Lung (tissue), 12 donors: ENCODE measurements around the gene PMF1. TPM values are rescaled to one million over a fixed set of nuclear protein-coding genes. Genes with fewer than 3 reads are reported as not detected.
"Not testable (repeated sequence)": the region's sequence is repeated elsewhere in the genome, so short reads cannot be mapped to it uniquely, and the experiment has no call there.

Experiments used
- ATAC-seq: fragments of 200-7000 bp; cut with Tn5 transposase; one replicate; pipeline ENCODE4 v1.9.1; 2020; ENCODE audit warnings: moderate number of reproducible peaks; ENCODE audit not compliant: insufficient read depth, low FRiP score
- DNase-seq, 3 donors: peaks; one replicate each; pipeline ENCODE4 v3.0.0-alpha.2; 2013 to 2017
- H3K27ac ChIP-seq, 2 donors: one replicate each; pipeline ENCODE4 v1.5.1; 2013; ENCODE audit warnings: mild to moderate bottlenecking in 2 of 2, moderate library complexity in 2 of 2, control low read depth in 1 of 2, inconsistent platforms in 1 of 2, low read depth in 1 of 2, low read length in 1 of 2
- H3K27me3 ChIP-seq, 3 donors: one replicate each; pipeline ENCODE4 v1.5.1; 2013; ENCODE audit warnings: low read length in 2 of 3; ENCODE audit not compliant: control insufficient read depth in 3 of 3, insufficient read depth in 3 of 3
- H3K36me3 ChIP-seq, 4 donors: one replicate each; pipeline ENCODE4 v1.5.1; 2013; ENCODE audit warnings: low read length in 4 of 4, mild to moderate bottlenecking in 1 of 4, moderate library complexity in 1 of 4; ENCODE audit not compliant: control insufficient read depth in 4 of 4, insufficient read depth in 4 of 4
- H3K4me1 ChIP-seq, 5 donors: one replicate each; pipeline ENCODE4 v1.5.1; 2013; ENCODE audit warnings: low read length in 5 of 5, mild to moderate bottlenecking in 2 of 5, moderate library complexity in 1 of 5; ENCODE audit not compliant: control insufficient read depth in 5 of 5, insufficient read depth in 5 of 5
- H3K4me3 ChIP-seq: one replicate; pipeline ENCODE4 v1.5.1; 2013; ENCODE audit warnings: mild to moderate bottlenecking, control low read depth, moderate library complexity
- H3K9ac ChIP-seq, 2 donors: one replicate each; pipeline ENCODE4 v1.5.1; 2013; ENCODE audit warnings: low read length in 2 of 2, control low read depth in 1 of 2; ENCODE audit not compliant: insufficient read depth in 1 of 2
- H3K9me3 ChIP-seq, 4 donors: one replicate each; pipeline ENCODE4 v1.5.1; 2013; ENCODE audit warnings: low read length in 3 of 4, mild to moderate bottlenecking in 1 of 4, moderate library complexity in 1 of 4; ENCODE audit not compliant: control insufficient read depth in 4 of 4, insufficient read depth in 3 of 4
- CTCF ChIP-seq: IDR thresholded peaks from 2 replicates; pipeline ENCODE4 v1.5.1; 2012; ENCODE audit warnings: mild to moderate bottlenecking; ENCODE audit errors: control extremely low read depth, extremely low read depth
- WGBS, 2 donors: extraction: QIAGEN DNeasy Blood & Tissue Kit; methylation state at CpG; one replicate each; pipeline ENCODE4 v1.1.7; 2013; 5-methylcytosine and 5-hydroxymethylcytosine counted together
- polyA plus RNA-seq, 2 donors: library from polyadenylated mRNA; stranded (reverse); fragments of 200-250 nt; gene quantifications; one replicate each; pipeline ENCODE4 v1.2.1, GENCODE V29; 2013
- total RNA-seq, 2 donors: library from RNA; depleted of rRNA in 1 of 2; stranded (reverse); fragments of >200 nt in 1 of 2; gene quantifications; one replicate each; pipeline ENCODE4 v1.2.1, GENCODE V29; 2014 to 2021
- donor health status: control.
- donor health status: control.
- donor health status: Bipolar disorder and iron deficiency.
- donor health status: healthy.
- donor health status: DM: yes; HTN: yes; CAD: no.

Gene PMF1
- total and polyA plus RNA-seq, 4 donors = 60.0 to 144 (median 64.7) TPM

- H3K36me3 ChIP-seq, H3K9ac ChIP-seq, H3K9me3 ChIP-seq, H3K4me3 ChIP-seq, ATAC-seq, H3K27me3 ChIP-seq, H3K27ac ChIP-seq, DNase-seq, H3K4me1 ChIP-seq: not testable (repeated sequence)
- WGBS, 2 donors = 94 to 100% methylated on average over 2 of the region's 2 CpGs
Observed at GRCh38 chr1:156186347-156187177, 26.2 kb upstream of the PMF1 start.

- Histone ChIP-seq H3K27ac (peak overlapping the region in 1 of 2 donors; percentile 53), H3K4me1 (peaks cover 0 to 15% (median 2%) of the 10 kb centered on the region in 5 donors)
- DNase-seq = peak in 1 of 3 donors; percentile 6
- H3K9me3 ChIP-seq, H3K9ac ChIP-seq, ATAC-seq, H3K36me3 ChIP-seq, H3K4me3 ChIP-seq, H3K27me3 ChIP-seq: not testable (repeated sequence)
- 61 to 77% methylated on average over 4 of the region's 4 CpGs for whole genome bisulfite sequencing, 2 donors
Observed at GRCh38 chr1:156190265-156190664, 22.5 kb upstream of the PMF1 start.

- WGBS, 2 donors = 48 to 57% methylated on average over 4 of the region's 4 CpGs
- ATAC-seq (no peak), DNase-seq (no peak)
- Histone ChIP-seq H3K27ac (no peak overlapping the region), H3K36me3 (peaks cover 0 to 3% (median under 1%) of the 10 kb centered on the region in 4 donors), H3K4me3 (no peak overlapping the region), H3K9me3 (no peaks in the 10 kb centered on the region), H3K4me1 (peaks cover 0 to 15% (median 2%) of the 10 kb centered on the region in 5 donors), H3K9ac (no peak overlapping the region), H3K27me3 (no peaks in the 10 kb centered on the region)
- no peak for TF ChIP-seq CTCF
Observed at GRCh38 chr1:156191292-156191964, 21.4 kb upstream of the PMF1 start.

- Histone ChIP-seq H3K9ac (peak overlapping the region; percentile 18 to 89), H3K4me1 (peaks cover 0 to 15% (median 2%) of the 10 kb centered on the region in 5 donors), H3K36me3 (peaks cover 0 to 7% (median 4%) of the 10 kb centered on the region in 4 donors), H3K27ac (peak overlapping the region in 1 of 2 donors; percentile 86), H3K4me3 (peak overlapping the region; percentile 32), H3K27me3 (no peaks in the 10 kb centered on the region), H3K9me3 (no peaks in the 10 kb centered on the region)
- WGBS, 2 donors = 80 to 85% methylated on average over 7 of the region's 7 CpGs
- ATAC-seq = no peak
- DNase-seq = no peak
- TF ChIP-seq CTCF = no peak
Observed at GRCh38 chr1:156193208-156193487, 19.7 kb upstream of the PMF1 start.
